ENCODE data around the gene EVI5L. TPM values are rescaled to one million over a fixed set of nuclear protein-coding genes. Genes with fewer than 3 reads are reported as not detected.

EVI5L gene
- total and polyA plus RNA-seq, 2 of the 4 experiments (the other 2 are of a cell fraction): 12.7 to 14.6 TPM

GRCh38 chr19:7883796-7884570 is 54.0 kb downstream of the EVI5L start:
- H2BK120ac ChIP-seq (ENCODE audit: low read depth, low read length): no peak overlapping the region
- ChIA-PET CTCF (interaction anchor here (1.5 kb wide), 1 partner anchor 15 kb away, joined by 6 read pairs; no protein-coding TSS in a partner anchor), POLR2A (ENCODE audit: unreplicated experiment) (interaction anchor here (0.7 kb wide), 1 partner anchor 360 kb away, joined by 12 read pairs; no protein-coding TSS in a partner anchor)
- H3K9ac ChIP-seq (ENCODE audit: low read depth, low read length): no peak overlapping the region
- H3K4me3 ChIP-seq (ENCODE audit: insufficient read depth, low read depth, low read length): no peak overlapping the region
- no peak overlapping the region for H3K56ac ChIP-seq (ENCODE audit: extremely low read depth, insufficient read depth, low read length)
- no peaks in the 10 kb centered on the region for H3K27me3 ChIP-seq (ENCODE audit: control insufficient read depth, insufficient read depth, low read length)
- DNase-seq: peak; percentile 33
- H3K18ac ChIP-seq (ENCODE audit: low read depth, low read length): no peak overlapping the region
- H3K23ac ChIP-seq (ENCODE audit: low read depth, low read length): no peak overlapping the region
- H3K4ac ChIP-seq (ENCODE audit: low read depth, low read length): no peak overlapping the region
- H3K14ac ChIP-seq (replicated peaks; ENCODE audit: low read depth, low read length): no peak overlapping the region
- H3K9me1 ChIP-seq (ENCODE audit: insufficient read depth, low read length): no peaks in the 10 kb centered on the region
- intact Hi-C loops (cut with micrococcal nuclease): no loop called here
- H2AK9ac ChIP-seq (replicated peaks; ENCODE audit: low read depth, low read length, poor library complexity): no peak overlapping the region
- no peak overlapping the region for H3K4me2 ChIP-seq (ENCODE audit: low read depth, low read length)
- no peak overlapping the region for H2BK15ac ChIP-seq (ENCODE audit: low read depth, low read length)
- H2BK20ac ChIP-seq (ENCODE audit: low read depth, low read length): no peak overlapping the region; the same call in 1 of the 2 replicates
- no peak for ATAC-seq (ENCODE audit: low read depth)
- H4K8ac ChIP-seq (ENCODE audit: low read depth in 2 of 2, low read length in 2 of 2): 0 out of 4 replicates have a peak overlapping the region, but pooled peaks of 1 of the 2 experiments have one; percentile 55
- dilution Hi-C loops (cut with HindIII; ENCODE audit: low sequenced_read_pairs, unreplicated experiment): no loop called here
- in situ Hi-C loops (cut with MboI; ENCODE audit: low sequenced_read_pairs): no loop called here
- no peaks in the 10 kb centered on the region for H4K20me1 ChIP-seq (ENCODE audit: insufficient read depth, low read length)
- no peak overlapping the region for H2BK5ac ChIP-seq (ENCODE audit: low read depth, low read length, poor library complexity, severe bottlenecking)
- H4K5ac ChIP-seq (ENCODE audit: low read depth, low read length): no peak overlapping the region
- peaks cover 2% of the 10 kb centered on the region; the same call in 1 of the 2 replicates for H3K4me1 ChIP-seq (ENCODE audit: control insufficient read depth, insufficient read depth, low read length)
- H2AK5ac ChIP-seq (ENCODE audit: low read depth, low read length): no peak overlapping the region
- no TSS peak for BruUV-seq (replicated peaks)
- no CpG with 5 or more reads among the region's 2 CpGs for WGBS, 2 experiments (ENCODE audit: extremely low coverage in 2 of 2, insufficient read length in 1 of 2)
- no peaks in the 10 kb centered on the region for H3K36me3 ChIP-seq (ENCODE audit: control insufficient read depth, insufficient read depth, low read length)
- H3K79me1 ChIP-seq (ENCODE audit: low read depth in 1 of 2, low read length in 2 of 2): peaks cover 0 to 7% of the 10 kb centered on the region in 2 experiments; a peak in 3 of 4 replicates
- no peaks in the 10 kb centered on the region for H3K9me3 ChIP-seq (ENCODE audit: control insufficient read depth, insufficient read depth, low read length)
- no peak overlapping the region for H3K27ac ChIP-seq (ENCODE audit: insufficient read depth, low read length)
- H4K91ac ChIP-seq (ENCODE audit: insufficient read depth, low read depth, low read length): no peak overlapping the region
- H2AFZ ChIP-seq (replicated peaks; ENCODE audit: low read length, poor library complexity): no peak overlapping the region
- no peak for TF ChIP-seq RAD21 (IDR thresholded peaks at IDR 0.05; ENCODE audit: low read length)
- TF ChIP-seq ELK1 (IDR thresholded peaks at IDR 0.05; ENCODE audit: borderline replicate concordance, low read depth, low read length): no peak
- TF ChIP-seq RCOR1 (IDR thresholded peaks at IDR 0.05; ENCODE audit: insufficient replicate concordance, low read length): no peak
- TF ChIP-seq MXI1 (IDR thresholded peaks at IDR 0.05; ENCODE audit: borderline replicate concordance, low read depth, low read length): no peak
- no peak for TF ChIP-seq MAZ (IDR thresholded peaks at IDR 0.05; ENCODE audit: borderline replicate concordance, low read depth, low read length)
- no peak for TF ChIP-seq BHLHE40 (IDR thresholded peaks at IDR 0.05; ENCODE audit: low read depth, low read length)
- TF ChIP-seq MAFK (IDR thresholded peaks at IDR 0.05; ENCODE audit: low read depth, low read length): no peak
- TF ChIP-seq RFX5 (IDR thresholded peaks at IDR 0.05; ENCODE audit: low read depth, low read length): no peak
- no peak for TF ChIP-seq CEBPB (IDR thresholded peaks at IDR 0.05; ENCODE audit: low read depth, low read length)
- TF ChIP-seq NFE2L2 (IDR thresholded peaks at IDR 0.05; ENCODE audit: low read depth, low read length): no peak
- no peak for TF ChIP-seq SMC3 (IDR thresholded peaks at IDR 0.05; ENCODE audit: low read depth, low read length)
- TF ChIP-seq CTCF (conservative IDR thresholded peaks at IDR 0.05; ENCODE audit: low read depth, low read length): no peak
- TF ChIP-seq FOS (IDR thresholded peaks at IDR 0.05; ENCODE audit: low read depth, low read length): no peak
- TF ChIP-seq POLR2A (IDR thresholded peaks at IDR 0.05; ENCODE audit: low read depth, low read length): no peak
- TF ChIP-seq, protein P1, sequence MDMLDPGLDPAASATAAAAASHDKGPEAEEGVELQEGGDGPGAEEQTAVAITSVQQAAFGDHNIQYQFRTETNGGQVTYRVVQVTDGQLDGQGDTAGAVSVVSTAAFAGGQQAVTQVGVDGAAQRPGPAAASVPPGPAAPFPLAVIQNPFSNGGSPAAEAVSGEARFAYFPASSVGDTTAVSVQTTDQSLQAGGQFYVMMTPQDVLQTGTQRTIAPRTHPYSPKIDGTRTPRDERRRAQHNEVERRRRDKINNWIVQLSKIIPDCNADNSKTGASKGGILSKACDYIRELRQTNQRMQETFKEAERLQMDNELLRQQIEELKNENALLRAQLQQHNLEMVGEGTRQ (IDR thresholded peaks at IDR 0.05; ENCODE audit: low read depth, low read length): no peak
